HG03571 (cell line): ENCODE measurements around the gene PYGO2.
"Not testable (repeated sequence)": the region's sequence is repeated elsewhere in the genome, so short reads cannot be mapped to it uniquely, and the experiment has no call there.

Experiments used
- ATAC-seq: cut with Tn5 transposase; IDR thresholded peaks from one replicate; pipeline ENCODE4 v1.9.1; 2021; ENCODE audit not compliant: unreplicated experiment

PYGO2 gene

DNA sequence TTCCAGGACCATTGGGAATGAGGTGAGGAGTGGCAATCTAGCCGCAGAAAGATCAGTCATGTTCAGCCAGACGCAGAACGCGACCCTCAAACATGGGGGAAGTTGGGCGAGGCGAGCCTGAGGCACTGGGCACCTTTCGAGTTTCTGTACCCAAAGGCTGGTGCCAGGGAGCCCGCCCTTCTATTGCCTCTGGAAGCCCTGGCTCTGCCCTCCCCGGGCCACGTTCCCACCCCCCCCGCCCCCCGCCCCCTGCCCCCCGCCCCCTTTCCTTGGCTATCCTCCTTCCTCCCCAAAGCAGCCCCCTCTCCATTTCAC is 38.8 kb upstream of the PYGO2 start:
- ATAC-seq, result no peak

DNA sequence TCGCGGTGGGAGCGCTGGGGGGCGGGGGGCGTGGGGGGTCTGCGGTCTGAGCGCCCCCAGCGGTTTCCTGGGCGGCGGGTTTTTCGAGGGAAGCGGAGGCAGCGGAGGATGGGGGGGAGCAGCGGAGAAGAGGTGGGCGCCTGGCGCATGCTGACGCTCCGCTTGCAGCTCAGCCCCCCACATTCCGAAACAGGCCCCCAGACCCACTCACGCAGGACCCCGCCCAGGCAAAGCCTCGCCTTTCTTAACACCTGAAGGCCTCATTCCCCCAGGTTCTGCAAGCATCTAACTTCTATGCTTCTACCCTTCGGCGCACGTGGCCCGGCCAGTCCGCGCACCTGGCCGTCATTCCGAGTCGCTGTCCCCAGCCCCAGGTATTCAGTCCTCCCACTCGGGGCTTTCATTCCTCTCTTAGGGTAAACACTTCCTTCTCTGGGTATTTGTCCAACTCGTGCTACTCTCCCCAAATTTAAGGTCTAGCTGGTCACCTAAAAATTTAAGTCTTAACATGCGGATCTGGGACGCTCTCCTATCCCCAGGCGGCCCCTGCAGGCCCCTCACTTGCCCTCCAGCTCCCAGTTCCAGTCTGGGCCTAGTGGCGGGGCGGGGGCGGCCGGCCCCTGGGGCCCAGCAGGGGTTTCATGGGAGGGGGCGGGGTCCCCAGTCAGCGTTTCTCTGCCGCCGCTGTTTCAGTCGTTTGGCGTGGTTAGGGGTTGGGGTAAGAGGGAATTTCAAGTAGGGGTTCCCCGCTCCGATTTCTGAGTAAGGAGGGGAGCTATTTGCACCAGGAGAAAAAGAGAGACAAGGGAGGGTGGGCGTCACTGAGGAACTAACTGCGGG is 38.2 kb upstream of the PYGO2 start:
- no peak for ATAC-seq

DNA sequence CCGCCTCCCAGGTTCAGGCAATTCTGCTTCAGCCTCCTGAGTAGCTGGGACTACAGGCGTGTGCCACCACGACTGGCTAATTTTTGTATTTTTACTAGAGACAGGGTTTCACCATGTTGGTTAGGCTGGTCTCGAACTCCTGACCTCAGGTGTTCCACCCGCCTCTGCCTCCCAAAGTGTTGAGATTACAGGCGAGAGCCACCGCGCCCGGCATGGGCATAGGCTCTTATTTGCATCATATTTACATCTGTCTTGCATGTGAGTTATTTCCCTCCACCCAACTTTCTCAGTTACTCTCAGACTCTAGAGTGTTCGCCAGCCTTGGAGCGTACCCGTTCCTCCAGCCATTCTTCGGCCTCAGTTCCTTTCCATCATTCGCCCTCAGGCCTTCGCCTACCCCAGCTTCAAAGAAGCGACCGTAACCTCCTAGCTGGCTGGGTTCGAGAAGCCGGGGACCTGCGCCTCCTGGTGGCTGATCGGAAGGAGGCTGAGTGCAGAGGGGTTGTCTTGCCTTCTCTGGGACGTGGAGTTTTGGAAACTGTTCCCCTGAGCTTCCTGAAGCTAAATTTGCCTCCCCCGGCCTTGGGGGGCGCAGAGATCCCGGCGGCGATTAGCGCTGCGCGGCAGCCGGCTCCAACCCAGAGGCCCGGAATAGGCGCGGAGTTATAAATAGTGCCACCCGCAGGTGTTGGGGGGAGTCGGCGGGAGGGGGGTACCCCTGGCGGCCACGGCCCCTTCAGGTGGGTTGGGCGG is 37.4 kb upstream of the PYGO2 start:
- ATAC-seq, result no peak

DNA sequence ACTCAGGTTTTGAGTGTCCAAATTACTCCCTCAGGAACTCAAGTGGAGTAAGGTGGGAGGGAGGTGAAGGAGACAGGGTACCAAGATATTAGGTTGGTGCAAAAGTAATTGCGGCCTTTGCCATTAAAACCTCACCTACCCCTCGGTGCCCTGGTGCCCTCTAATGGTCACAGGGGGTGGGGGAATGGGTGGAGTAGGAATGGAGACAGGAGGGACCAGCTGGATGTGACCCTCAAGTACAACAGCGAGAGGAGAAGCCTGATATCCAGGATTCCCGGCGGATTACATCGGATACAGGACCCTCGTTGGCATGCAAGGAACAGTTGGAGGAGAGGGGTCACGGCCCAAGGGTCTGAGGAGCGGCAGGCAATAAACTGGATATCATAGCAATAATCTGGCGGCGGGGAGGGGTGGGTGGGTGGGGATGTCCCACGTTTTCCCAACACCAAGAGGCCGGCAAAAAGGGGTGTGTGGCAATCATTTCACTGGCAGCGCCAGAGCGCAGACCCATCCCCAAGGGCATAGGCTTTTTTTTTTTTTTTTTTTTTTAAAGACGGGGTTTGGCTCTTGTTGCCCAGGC is 36.7 kb upstream of the PYGO2 start:
- ATAC-seq, result no peak

DNA sequence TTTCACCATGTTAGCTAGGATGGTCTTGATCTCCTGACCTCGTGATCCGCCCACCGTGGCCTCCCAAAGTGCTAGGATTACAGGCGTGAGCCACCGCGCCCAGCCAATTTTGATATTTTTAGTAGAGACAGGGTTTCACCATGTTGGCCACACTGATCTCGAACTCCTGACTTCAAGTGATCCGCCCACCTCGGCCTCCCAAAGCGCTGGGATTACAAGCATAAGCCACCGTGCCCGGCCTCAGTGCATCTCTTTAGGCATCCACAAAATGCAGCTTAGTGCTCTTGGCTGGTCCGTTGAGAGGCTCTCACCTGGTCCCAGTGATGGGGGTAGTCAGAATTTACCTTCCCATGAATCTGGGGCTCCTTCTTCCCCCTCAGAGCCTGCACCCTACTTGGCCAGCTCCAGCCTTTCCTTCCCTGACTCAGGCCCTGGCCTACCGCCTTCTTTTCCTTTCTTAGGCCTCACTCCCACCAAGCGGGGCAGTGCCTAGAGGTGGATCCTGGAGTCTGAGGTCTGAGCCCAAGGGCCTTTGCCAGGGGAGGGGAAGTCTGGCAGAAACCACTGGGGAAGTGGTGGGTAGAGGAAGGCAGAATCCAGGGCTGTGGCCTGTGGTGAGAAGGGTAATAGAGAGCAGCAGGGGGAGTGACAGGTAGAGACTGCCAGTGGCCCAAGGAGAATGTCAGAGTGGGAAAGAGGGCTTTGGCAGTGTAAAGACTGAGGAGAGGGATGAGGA is 35.6 kb upstream of the PYGO2 start:
- ATAC-seq, result no peak

DNA sequence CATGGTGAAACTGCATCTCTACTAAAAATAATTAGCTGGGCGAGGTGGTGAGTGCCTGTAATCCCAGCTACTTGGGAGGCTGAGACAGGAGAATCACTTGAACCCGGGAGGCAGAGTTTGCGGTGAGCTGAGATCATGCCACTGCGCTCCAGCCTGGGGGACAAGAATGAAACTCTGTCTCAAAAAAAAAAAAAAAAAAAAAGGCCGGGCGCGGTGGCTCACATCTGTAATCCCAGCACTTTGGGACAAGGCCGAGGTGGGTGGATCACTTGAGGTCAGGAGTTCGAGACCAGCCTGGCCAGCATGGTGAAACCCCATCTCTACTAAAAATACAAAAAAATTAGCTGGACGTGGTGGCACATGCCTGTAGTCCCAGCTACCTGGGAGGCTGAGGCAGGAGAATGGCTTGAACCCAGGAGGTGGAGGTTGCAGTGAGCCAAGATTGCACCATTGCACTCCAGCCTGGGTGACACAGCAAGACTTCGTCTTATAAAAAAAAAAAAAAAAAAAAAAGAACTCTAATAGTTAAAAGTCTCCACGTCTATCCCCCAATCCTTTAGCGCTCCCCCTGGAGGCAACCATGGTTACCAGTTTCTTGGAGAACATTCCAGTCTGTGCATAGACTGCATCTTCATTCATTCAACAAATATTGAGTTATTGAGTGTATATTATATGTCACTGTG is 33.9 kb upstream of the PYGO2 start:
- not testable (repeated sequence) for ATAC-seq

DNA sequence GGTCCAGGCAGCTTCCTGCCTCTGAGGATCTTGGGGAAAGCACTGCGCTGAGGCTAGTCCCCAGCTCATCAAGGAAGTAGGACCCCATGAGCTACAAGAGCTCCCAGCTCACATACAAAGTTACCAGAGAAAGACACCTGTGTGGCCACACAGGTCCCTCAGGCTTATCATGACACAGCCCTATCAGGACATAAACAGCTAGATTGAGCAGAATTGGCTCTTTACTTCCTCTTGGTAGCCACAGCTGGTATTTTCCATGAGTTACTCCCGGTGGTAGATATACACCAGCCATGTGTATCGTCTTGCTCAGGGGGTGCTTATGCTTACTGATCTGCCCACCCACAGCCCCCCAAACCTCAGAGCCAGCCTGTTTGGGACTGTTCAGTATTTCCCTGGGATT is 33.0 kb upstream of the PYGO2 start:
- ATAC-seq, result no peak

DNA sequence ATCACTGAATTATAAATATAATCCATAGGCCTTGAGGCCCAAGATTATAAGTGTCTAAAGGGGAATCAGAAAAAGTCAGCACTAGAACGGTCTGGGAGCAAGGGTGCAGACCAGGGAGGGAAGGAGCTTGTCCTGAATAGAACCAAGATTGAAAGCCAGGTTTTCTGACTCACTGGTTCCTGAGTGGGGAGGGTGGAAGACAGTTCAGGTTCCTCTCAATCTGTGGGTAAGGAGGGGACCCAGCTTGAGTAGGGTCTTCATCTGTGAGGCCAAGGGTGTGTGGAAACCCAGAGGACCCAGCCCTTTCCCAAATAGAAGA is 32.6 kb upstream of the PYGO2 start:
- no peak for ATAC-seq

DNA sequence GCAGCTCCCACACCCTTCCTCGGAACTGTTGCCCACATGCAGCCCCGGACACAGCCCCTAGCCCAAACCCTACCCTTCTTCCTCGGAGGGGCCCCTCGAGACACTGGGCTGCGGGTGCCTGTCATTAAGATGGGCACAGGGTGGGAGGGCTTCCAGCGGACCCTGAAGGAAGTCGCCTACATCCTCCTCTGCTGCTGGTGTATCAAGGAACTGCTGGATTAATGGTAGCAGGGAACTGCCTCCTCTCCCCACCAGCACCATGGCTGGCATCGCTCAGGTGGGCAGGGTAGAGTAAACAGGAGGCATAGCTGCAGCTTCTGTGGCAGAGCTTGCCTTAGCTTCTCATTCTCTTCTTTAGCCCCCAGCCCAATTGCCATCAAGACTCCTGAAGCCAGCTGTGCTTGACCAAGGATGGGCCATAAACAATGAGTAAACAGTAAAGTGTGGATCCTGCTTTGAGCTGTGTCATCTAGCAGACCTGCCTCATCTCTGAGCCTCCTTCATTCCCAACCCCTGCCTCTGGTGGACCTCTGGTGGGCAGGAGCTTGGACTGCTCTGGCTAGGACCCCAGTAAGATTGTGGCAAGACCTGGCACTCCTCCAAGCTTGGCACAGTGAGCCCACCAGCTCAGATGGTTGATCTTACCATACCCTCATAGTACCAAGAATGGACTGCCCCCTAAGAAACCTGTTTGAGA is 32.1 kb upstream of the PYGO2 start, which contains the start of gene LENEP:
Gene LENEP, plus strand, starts transcription at position 15 of the 697 bp plus-strand sequence. Its CDS starts 22 bp downstream, at position 37.
- ATAC-seq, result no peak

DNA sequence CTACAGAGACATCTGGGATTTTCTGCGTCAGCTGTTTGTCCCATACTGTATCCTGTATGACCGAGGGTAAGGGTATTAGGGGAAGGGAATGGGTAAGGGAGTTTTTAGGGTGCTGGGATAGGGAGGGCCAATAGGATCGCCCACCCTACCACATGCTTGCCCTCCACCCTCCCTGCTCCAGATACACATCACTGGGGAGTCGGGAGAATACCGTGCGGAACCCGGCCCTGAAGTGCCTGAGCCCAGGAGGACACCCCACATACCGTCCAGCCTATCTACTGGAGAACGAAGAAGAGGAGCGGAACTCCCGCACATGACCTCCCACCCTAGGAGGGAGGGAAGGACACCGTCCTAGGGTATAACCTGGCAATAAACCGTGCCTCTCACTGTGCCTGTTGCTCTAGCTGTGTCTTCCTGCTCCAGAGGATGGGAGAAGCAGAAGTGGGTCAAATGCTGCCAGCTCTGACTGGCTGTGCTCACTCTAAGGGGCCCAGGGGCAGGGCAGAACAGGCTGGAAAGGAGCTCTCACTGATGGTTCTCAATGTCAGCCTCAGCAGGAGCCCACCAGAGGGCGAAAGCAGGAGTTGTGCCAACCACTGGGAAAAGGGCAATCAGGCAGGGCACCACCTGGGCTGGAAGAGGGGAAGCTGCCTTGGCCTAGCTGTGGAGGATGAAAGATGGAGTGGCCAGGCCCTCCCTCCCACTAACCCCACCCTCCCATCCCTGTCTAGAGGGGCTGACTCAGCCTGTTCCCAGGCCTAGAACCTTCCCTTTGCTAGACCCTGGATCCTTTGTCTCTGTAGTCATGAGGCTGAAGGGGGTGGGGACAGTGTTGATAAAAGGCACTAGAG is 31.4 kb upstream of the PYGO2 start:
- no peak for ATAC-seq

DNA sequence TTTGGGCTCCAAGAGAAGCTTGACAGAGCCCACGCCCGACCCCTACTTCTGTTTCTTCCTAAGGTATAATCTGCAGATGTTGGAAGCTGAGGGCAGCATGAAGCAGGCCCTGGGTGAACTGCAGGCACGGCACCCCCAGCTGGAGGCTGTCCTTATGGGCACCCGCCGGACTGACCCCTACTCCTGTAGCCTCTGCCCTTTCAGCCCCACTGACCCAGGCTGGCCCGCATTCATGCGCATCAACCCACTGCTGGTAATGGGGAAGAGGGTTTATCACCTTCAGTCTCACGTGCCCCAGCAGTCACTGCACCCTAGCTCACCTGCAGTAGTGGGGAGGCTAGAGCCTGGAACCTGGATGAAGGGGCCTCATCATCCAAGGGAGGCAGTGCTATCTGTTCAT is 28.7 kb upstream of the PYGO2 start:
- ATAC-seq, result no peak

DNA sequence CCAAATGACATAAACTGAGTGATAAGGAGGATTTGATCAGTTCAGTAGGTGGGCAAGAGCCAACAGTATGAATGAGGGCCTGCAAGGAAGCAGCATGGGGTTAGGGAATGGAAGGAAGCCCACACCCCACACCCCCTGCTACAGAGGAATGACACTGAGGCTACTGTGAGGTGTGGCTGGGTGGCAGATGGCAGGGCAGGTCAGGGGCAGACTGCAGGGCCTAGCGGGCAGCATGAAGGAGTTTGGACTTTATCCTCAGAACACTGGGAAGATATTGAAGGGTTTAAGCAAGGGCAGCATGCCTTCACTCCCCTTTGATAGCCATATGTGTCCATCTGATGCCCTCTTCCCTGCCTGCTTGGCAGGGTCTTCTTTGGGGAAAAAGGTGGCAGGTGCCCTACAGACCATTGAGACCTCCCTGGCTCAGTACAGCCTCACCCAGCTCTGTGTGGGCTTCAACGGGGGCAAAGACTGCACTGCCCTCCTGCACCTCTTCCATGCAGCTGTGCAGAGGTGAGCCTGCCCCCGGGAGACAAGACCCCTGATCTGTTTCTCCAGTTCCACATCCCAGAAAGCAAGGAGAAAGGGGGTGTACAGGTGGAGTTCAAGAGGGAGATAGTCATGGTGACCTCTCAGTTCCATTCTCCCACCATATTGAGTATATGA is 27.7 kb upstream of the PYGO2 start:
- no peak for ATAC-seq

DNA sequence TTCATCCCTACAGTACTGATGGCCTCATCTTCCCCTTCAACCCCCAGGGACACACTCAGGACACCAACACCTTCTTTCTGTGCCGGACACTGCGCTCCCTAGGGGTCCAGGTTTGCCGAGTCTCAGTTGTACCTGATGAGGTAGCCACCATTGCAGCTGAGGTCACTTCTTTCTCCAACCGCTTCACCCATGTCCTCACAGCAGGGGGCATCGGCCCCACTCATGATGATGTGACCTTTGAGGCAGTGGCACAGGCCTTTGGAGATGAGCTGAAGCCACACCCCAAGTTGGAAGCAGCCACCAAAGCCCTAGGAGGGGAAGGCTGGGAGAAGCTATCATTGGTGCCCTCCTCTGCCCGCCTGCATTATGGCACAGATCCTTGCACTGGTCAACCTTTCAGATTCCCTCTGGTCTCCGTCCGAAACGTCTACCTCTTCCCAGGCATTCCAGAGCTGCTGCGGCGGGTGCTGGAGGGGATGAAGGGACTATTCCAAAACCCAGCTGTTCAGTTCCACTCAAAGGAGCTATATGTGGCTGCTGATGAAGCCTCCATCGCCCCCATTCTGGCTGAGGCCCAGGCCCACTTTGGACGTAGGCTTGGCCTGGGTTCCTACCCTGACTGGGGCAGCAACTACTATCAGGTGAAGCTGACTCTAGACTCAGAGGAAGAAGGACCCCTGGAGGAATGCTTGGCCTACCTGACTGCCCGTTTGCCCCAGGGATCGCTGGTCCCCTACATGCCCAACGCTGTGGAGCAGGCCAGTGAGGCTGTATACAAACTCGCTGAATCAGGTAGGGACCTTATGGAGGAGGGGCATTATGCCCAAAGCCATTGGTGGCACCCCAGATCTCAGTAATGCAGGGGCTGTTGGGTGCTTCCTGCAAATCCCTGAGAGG is 26.7 kb upstream of the PYGO2 start:
- no peak for ATAC-seq

DNA sequence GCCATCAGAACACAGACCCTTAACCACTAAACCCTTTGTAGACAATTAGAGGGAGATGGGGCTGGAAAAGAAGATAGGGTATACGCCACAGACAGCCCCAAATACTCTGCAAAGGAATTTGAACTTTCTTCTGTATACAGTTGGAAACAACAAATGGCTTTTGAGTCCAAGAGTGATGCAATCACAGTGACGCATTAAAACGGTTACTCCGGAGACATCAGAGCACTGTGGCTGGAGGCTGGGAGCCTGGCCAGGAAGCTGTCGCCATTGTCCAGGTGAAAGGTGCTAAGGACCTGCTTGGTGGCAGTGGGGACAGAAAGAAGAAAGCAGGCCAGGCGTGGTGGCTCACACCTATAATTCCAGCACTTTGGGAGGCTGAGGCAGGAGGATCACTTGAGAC is 25.7 kb upstream of the PYGO2 start:
- ATAC-seq, result no peak

DNA sequence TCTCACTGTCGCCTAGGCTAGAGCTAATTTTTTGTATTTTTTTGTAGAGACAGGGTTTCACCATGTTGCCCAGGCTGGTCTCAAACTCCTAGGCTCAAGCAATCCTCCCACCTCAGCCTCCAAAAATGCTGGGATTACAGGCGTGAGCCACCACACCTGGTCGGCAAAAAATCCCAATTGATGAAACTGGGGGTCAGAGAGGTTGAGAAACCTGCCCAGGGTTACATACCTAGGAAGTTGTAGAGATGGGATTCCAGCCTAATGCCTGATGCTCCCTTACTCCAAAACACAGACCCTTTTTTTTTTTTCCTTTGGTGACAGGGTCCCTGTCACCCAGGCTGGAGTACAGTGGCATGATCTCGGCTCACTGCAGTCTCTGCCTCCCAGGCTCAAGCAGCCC is 25.2 kb upstream of the PYGO2 start:
- ATAC-seq, result not testable (repeated sequence)

DNA sequence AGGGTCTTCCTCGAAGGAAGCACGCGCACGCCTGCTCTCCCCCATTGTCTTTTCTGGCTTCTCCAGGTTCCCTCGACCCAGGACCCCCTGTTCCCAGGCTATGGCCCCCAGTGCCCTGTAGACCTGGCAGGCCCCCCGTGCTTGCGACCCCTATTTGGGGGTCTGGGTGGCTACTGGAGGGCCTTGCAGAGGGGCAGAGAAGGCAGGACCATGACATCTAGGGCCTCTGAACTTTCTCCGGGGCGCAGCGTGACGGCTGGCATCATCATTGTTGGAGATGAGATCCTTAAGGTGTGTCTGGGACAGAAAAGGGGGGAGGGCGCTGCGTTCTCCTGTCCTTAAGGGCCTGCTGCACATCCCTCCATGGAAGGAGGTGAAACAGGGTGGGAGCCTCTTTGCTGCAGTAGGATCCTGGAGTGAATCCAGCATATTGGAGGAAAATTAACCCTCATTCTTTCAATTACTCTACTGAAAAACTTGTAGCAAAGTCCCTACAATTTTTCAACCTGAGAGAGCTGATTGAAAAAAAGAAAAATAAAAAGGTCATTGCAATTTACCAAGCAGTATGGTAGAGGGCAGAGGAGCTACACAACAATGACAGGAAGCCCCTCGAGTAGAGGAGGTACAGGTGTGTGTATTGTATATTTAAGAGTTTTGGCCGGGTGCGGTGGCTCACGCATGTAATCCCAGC is 22.3 kb upstream of the PYGO2 start:
- ATAC-seq, result no peak

DNA sequence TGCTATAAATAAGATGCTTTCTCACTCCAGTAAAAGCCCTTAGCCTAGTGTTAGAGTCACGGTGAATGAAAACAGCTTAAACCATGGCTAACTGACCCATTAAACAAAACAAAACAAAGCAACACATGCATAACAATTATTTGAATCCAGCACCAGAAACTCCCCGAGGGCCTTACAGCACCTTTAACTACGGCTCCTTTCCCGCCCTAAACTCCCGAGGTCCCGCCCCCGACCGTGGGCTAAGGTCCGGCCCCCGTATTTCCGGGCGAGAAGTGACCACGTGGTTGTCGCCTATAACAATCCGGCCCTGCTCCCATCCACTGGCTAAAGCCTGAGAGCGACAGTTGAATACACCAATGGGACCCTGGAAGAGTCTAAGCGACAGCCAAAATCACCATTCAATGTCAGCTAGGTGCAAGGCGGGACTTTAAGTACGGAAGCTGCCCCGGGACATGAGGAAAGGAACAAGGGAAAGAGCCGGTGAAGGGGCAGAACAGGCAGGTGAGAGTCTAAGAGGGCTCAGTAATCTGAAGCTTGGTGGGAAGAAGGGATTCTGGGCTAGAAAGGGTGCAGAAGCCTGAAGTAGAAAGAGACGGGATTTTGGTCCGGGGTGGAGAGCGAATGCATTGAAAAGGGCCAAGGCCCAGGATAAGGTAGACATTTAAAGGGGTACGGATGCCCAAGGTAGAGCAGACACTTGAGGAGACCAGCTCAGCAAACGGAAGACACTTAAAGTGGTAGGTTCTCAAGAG is 21.5 kb upstream of the PYGO2 start, which contains the start of gene FLAD1:
Gene FLAD1, plus strand, starts transcription at position 448 of the 752 bp plus-strand sequence. CDS start 351 bp downstream, outside the sequence.
- ATAC-seq, result peak; percentile 91
